ENCODE measurements around the gene CCDC187. TPM values are rescaled to one million over a fixed set of nuclear protein-coding genes. Genes with fewer than 3 reads are reported as not detected.

CCDC187 gene
- total and polyA plus RNA-seq, 2 of the 8 experiments (the other 6 are each of a cell fraction or from before 2014, with no cell fraction given) = 0.02 TPM; not detected in 1

DNA sequence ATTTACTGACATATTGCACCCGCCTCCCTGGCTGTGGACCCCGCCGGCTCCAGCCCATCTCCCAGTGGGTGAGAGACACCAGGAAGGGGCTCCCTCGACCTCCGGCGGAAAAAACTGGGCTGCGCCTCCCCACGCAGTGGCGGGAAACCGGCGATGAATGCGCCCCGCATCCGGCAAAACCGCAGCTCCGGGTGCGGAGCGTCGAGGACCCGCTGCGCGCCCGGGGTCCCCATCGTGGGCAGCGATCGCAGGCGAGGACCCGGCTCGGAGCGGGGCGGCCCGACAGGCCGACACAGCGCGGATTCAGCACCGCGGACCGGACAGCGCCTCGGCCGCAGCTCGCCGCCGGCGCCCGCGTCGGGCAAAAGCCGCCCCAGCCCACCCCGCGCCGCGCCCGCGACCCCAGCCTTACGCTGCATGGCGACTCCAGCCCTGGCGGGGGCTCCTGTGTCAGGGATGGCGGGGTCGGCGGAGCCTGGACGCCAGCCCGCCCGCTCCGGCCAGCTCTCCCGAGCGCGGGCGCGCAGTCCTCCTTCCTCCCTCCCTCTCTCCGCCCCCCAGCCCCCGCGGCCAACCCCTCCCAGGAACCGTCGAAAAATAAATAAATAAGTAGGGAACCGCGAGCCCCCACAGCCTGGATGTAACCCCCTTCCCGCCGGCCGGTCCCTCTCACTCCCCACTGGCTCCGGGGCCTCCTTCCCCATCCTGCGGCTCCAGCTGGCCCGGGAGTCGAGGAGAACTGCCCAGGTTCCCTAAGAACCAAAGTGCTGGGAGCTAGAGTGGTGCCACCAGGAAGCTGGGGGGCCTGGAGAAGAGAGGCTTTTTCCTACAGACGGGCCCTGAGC is 102.1 kb downstream of the CCDC187 start:
- no peak overlapping the region for H3K18ac ChIP-seq (ENCODE audit: extremely low read depth, low read length)
- no peaks in the 10 kb centered on the region for H3K79me2 ChIP-seq (ENCODE audit: control insufficient read depth in 1 of 2, insufficient read depth in 2 of 2, low read length in 2 of 2)
- peaks cover 9% of the 10 kb centered on the region; the same call in 1 of the 2 replicates for H3K23me2 ChIP-seq (ENCODE audit: low read depth, low read length)
- no peak overlapping the region for H2BK120ac ChIP-seq (replicated peaks; ENCODE audit: low read depth, low read length)
- no peak overlapping the region for H4K5ac ChIP-seq (ENCODE audit: insufficient read length, low read depth, low read length)
- 15% methylated on average over 37 of the region's 85 CpGs; no CpG with 5 or more reads in 1 of the 2 experiments for WGBS, 2 experiments (ENCODE audit: extremely low coverage in 1 of 2, insufficient coverage in 1 of 2, insufficient read length in 1 of 2, insufficient replicate concordance in 2 of 2, low coverage in 1 of 2, low lambda C conversion rate in 2 of 2, missing lambda C conversion rate in 1 of 2)
- no peaks in the 10 kb centered on the region; a peak in 1 of 4 replicates for H3K9me3 ChIP-seq (ENCODE audit: insufficient read depth in 2 of 2, low read depth in 1 of 2, low read length in 1 of 2)
- FAIRE-seq (no peak), DNase-seq (ENCODE audit: low read depth in 1 of 2, low spot score in 2 of 2) (peak in 1 of 2 experiments; percentile 81)
- no peak overlapping the region for H2AFZ ChIP-seq (ENCODE audit: low read length)
- H3K4me2 ChIP-seq (ENCODE audit: insufficient read depth in 1 of 2, low read depth in 2 of 2, low read length in 2 of 2) = peak overlapping the region in 1 of 2 experiments; percentile 59; a peak in 1 of 4 replicates
- H2BK5ac ChIP-seq (ENCODE audit: low read depth, low read length) = no peak overlapping the region
- no peak overlapping the region for H3K4ac ChIP-seq (replicated peaks; ENCODE audit: insufficient read length, low read depth, low read length)
- H4K91ac ChIP-seq (replicated peaks; ENCODE audit: insufficient read length, low read length) = no peak overlapping the region
- H3K36me3 ChIP-seq (ENCODE audit: control insufficient read depth in 2 of 4, insufficient read depth in 4 of 4, low read length in 3 of 4) = peaks cover 0 to 17% (median 0%) of the 10 kb centered on the region in 4 experiments; a peak in 1 of 8 replicates
- peaks cover 25 to 47% of the 10 kb centered on the region in 2 experiments for H4K20me1 ChIP-seq (replicated peaks in 1 of 2; ENCODE audit: control insufficient read depth in 1 of 2, insufficient read depth in 2 of 2, low read length in 2 of 2)
- peaks cover 80 to 94% (median 91%) of the 10 kb centered on the region in 4 experiments for H3K27me3 ChIP-seq (replicated peaks in 1 of 4; ENCODE audit: control insufficient read depth in 3 of 4, extremely low read depth in 1 of 4, insufficient read depth in 3 of 4, low read length in 3 of 4)
- H2BK12ac ChIP-seq (ENCODE audit: low read depth, low read length) = no peak overlapping the region
- H3K23ac ChIP-seq (ENCODE audit: insufficient read length) = no peak overlapping the region
- no peak overlapping the region for H3K56ac ChIP-seq (replicated peaks; ENCODE audit: insufficient read length, low read depth, low read length)
- no peak overlapping the region for H3K27ac ChIP-seq (ENCODE audit: low read depth, low read length)
- H2AK5ac ChIP-seq (ENCODE audit: low read depth, low read length) = no peak overlapping the region
- H3K4me1 ChIP-seq (replicated peaks in 1 of 4; ENCODE audit: control insufficient read depth in 3 of 4, insufficient read depth in 4 of 4, low read length in 3 of 4) = peaks cover 6 to 30% (median 18%) of the 10 kb centered on the region in 4 experiments
- H3K79me1 ChIP-seq (ENCODE audit: low read depth, low read length) = peaks cover 4% of the 10 kb centered on the region; the same call in 1 of the 2 replicates
- H2BK15ac ChIP-seq (ENCODE audit: low read length) = no peak overlapping the region
- H3K9ac ChIP-seq (replicated peaks in 1 of 4; ENCODE audit: extremely low read depth in 1 of 4, low read depth in 3 of 4, low read length in 3 of 4) = no peak overlapping the region
- H2BK20ac ChIP-seq (ENCODE audit: low read length) = no peak overlapping the region
- CTCF ChIA-PET (ENCODE audit: partially characterized antibody) = interaction anchor here (0.6 to 4.3 kb wide), 11 partner anchors 11 to 93 kb away, joined by 3 to 18 read pairs (median 4); no protein-coding TSS in a partner anchor
- H3K4me3 ChIP-seq (ENCODE audit: extremely low read depth in 1 of 4, insufficient read depth in 2 of 4, low read depth in 3 of 4, low read length in 4 of 4) = no peak overlapping the region
- POLR2A ChIA-PET (ENCODE audit: partially characterized antibody) = interaction anchor here (0.9 to 2.2 kb wide), 4 partner anchors 9 to 15 kb away, joined by 3 to 9 read pairs (median 4); no protein-coding TSS in a partner anchor
- H3K14ac ChIP-seq (ENCODE audit: insufficient read length) = no peak overlapping the region
- H4K8ac ChIP-seq (ENCODE audit: extremely low read depth, insufficient read depth, low read length) = no peak overlapping the region
- TF ChIP-seq, protein P1, sequence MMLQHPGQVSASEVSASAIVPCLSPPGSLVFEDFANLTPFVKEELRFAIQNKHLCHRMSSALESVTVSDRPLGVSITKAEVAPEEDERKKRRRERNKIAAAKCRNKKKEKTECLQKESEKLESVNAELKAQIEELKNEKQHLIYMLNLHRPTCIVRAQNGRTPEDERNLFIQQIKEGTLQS (IDR thresholded peaks at IDR 0.05; ENCODE audit: insufficient read depth, low read depth, low read length) = no peak
- TF ChIP-seq SIN3A (conservative IDR thresholded peaks at IDR 0.05 in 1 of 2, IDR thresholded peaks at IDR 0.05 in 1 of 2; ENCODE audit: low read depth in 1 of 2, low read length in 2 of 2) (peak; percentile 75 to 96; a peak in 2 of 4 replicates), GABPA (IDR thresholded peaks at IDR 0.05; ENCODE audit: borderline replicate concordance, insufficient read depth, low read length) (peak; percentile 86), BACH1 (IDR thresholded peaks at IDR 0.05; ENCODE audit: low read length) (peak; percentile 18; the same call in 1 of the 2 replicates), EP300 (IDR thresholded peaks at IDR 0.05; ENCODE audit: borderline replicate concordance in 1 of 2, low read depth in 2 of 2, low read length in 2 of 2) (peak in 1 of 2 experiments; percentile 21; a peak in 1 of 3 replicates), HDAC2 (IDR thresholded peaks at IDR 0.05; ENCODE audit: borderline replicate concordance in 1 of 2, low read depth in 2 of 2, low read length in 2 of 2) (peak in 1 of 2 experiments; percentile 49; a peak in 1 of 4 replicates), CTBP2 (IDR thresholded peaks at IDR 0.05; ENCODE audit: borderline replicate concordance, insufficient read depth, insufficient read length, low read length) (no peak)
- TF ChIP-seq, protein P2, sequence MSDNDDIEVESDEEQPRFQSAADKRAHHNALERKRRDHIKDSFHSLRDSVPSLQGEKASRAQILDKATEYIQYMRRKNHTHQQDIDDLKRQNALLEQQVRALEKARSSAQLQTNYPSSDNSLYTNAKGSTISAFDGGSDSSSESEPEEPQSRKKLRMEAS (IDR thresholded peaks at IDR 0.05) = peak; percentile 44; the same call in 1 of the 2 replicates
